Mesenchymal stem cell (in vitro differentiated cells and primary cell): ENCODE measurements around the gene RENBP.

Source experiments
- DNase-seq: peaks from one replicate; pipeline ENCODE4 v3.0.0-alpha.2; 2013
- H2AFZ ChIP-seq: one replicate; pipeline ENCODE4 v1.6.1; 2013; ENCODE audit warnings: low read depth, mild to moderate bottlenecking, control low read depth, inconsistent platforms, low read length, moderate library complexity
- H2AK5ac ChIP-seq: 2 replicates; pipeline ENCODE4 v1.6.1; 2013; ENCODE audit warnings: low read length, moderate library complexity, mild to moderate bottlenecking, inconsistent platforms; ENCODE audit not compliant: severe bottlenecking
- H2BK120ac ChIP-seq: one replicate; pipeline ENCODE4 v1.6.1; 2013; ENCODE audit warnings: low read depth, mild to moderate bottlenecking, inconsistent platforms, low read length, moderate library complexity
- H2BK12ac ChIP-seq, 2 experiments: one replicate each; pipeline ENCODE4 v1.6.1; 2013; ENCODE audit warnings: inconsistent platforms in 2 of 2, low read length in 2 of 2, mild to moderate bottlenecking in 2 of 2, moderate library complexity in 2 of 2, control low read depth in 1 of 2
- H2BK15ac ChIP-seq: one replicate; pipeline ENCODE4 v1.6.1; 2013; ENCODE audit warnings: mild to moderate bottlenecking, low read depth, inconsistent platforms; ENCODE audit not compliant: poor library complexity, severe bottlenecking
- H2BK5ac ChIP-seq: 2 replicates; pipeline ENCODE4 v1.6.1; 2013; ENCODE audit warnings: low read depth, mild to moderate bottlenecking, low read length, control low read depth, inconsistent platforms; ENCODE audit not compliant: poor library complexity, severe bottlenecking
- H3K14ac ChIP-seq, 2 experiments: one replicate each; pipeline ENCODE4 v1.6.1; 2013; ENCODE audit warnings: inconsistent platforms in 2 of 2, low read length in 2 of 2, control low read depth in 1 of 2, mild to moderate bottlenecking in 1 of 2, moderate library complexity in 1 of 2
- H3K18ac ChIP-seq, 2 experiments: one replicate each; pipeline ENCODE4 v1.6.1; 2013; ENCODE audit warnings: inconsistent platforms in 2 of 2, low read length in 2 of 2, control low read depth in 1 of 2, low read depth in 1 of 2, mild to moderate bottlenecking in 1 of 2
- H3K23ac ChIP-seq, 2 experiments: one replicate each; pipeline ENCODE4 v1.6.1; 2013; ENCODE audit warnings: inconsistent platforms in 2 of 2, low read length in 2 of 2, mild to moderate bottlenecking in 2 of 2, moderate library complexity in 2 of 2, control low read depth in 1 of 2
- H3K27ac ChIP-seq: 2 replicates; pipeline ENCODE4 v1.5.1; 2013; ENCODE audit warnings: mild to moderate bottlenecking, moderate library complexity, low read length, control low read depth, inconsistent platforms; ENCODE audit not compliant: poor library complexity, severe bottlenecking
- H3K27me3 ChIP-seq, 2 experiments: 2 replicates each; pipeline versions ENCODE4 v1.6.1 to v1.7.0; 2013; ENCODE audit warnings: low read length in 2 of 2, mild to moderate bottlenecking in 2 of 2, moderate library complexity in 2 of 2, control low read depth in 1 of 2, inconsistent platforms in 1 of 2; ENCODE audit not compliant: control insufficient read depth in 1 of 2, insufficient read depth in 1 of 2
- H3K36me3 ChIP-seq, 2 experiments: 2 replicates each; pipeline versions ENCODE4 v1.6.1 to v1.7.0; 2013; ENCODE audit warnings: low read length in 2 of 2, control low read depth in 1 of 2, inconsistent platforms in 1 of 2, low read depth in 1 of 2, mild to moderate bottlenecking in 1 of 2; ENCODE audit not compliant: insufficient read depth in 2 of 2, control insufficient read depth in 1 of 2
- H3K4ac ChIP-seq, 2 experiments: one replicate each; pipeline ENCODE4 v1.6.1; 2013; ENCODE audit warnings: inconsistent platforms in 2 of 2, low read length in 2 of 2, mild to moderate bottlenecking in 2 of 2, moderate library complexity in 2 of 2, control low read depth in 1 of 2, low read depth in 1 of 2
- H3K4me1 ChIP-seq: 2 replicates; pipeline ENCODE4 v1.6.1; 2013; ENCODE audit warnings: low read depth, low read length, control low read depth; ENCODE audit not compliant: control insufficient read depth, insufficient read depth
- H3K4me2 ChIP-seq: 2 replicates; pipeline ENCODE4 v1.6.1; 2013; ENCODE audit warnings: low read length, mild to moderate bottlenecking, inconsistent platforms; ENCODE audit not compliant: poor library complexity, severe bottlenecking
- H3K4me3 ChIP-seq, 2 experiments: 2 replicates each; pipeline versions ENCODE4 v1.5.1 to v1.7.0; 2013; ENCODE audit warnings: low read length in 2 of 2, mild to moderate bottlenecking in 2 of 2, control low read depth in 1 of 2, low read depth in 1 of 2; ENCODE audit not compliant: insufficient read depth in 1 of 2
- H3K79me1 ChIP-seq: replicated peaks from 2 replicates; pipeline ENCODE4 v1.6.1; 2013; ENCODE audit warnings: mild to moderate bottlenecking, control low read depth, low read length, inconsistent platforms; ENCODE audit not compliant: poor library complexity, severe bottlenecking
- H3K9ac ChIP-seq: 2 replicates; pipeline ENCODE4 v1.7.0; 2013; ENCODE audit warnings: mild to moderate bottlenecking, low read length, moderate library complexity
- H3K9me3 ChIP-seq: 2 replicates; pipeline ENCODE4 v1.7.0; 2013; ENCODE audit warnings: mild to moderate bottlenecking, low read length; ENCODE audit not compliant: control insufficient read depth
- H4K8ac ChIP-seq: one replicate; pipeline ENCODE4 v1.6.1; 2013; ENCODE audit warnings: inconsistent platforms, mild to moderate bottlenecking, low read length, moderate library complexity
- H4K91ac ChIP-seq: one replicate; pipeline ENCODE4 v1.6.1; 2013; ENCODE audit warnings: mild to moderate bottlenecking, low read length, inconsistent platforms
- WGBS: methylation state at CpG from one replicate; pipeline ENCODE4 v1.1.7; 2013; ENCODE audit warnings: mixed read lengths; 5-methylcytosine and 5-hydroxymethylcytosine counted together

The RENBP gene

GRCh38 chrX:153972368-153973126, 28.1 kb upstream of the RENBP start, which contains the start of gene TMEM187:
Gene TMEM187 (plus strand): TSS chrX:153972754. CDS start chrX:153982063, 9,309 bp downstream.
- DNase-seq, result peak; percentile 85
- 0% methylated on average over 62 of the region's 103 CpGs for WGBS
- peak within 1 kb of the TSS; percentile 99 for H4K91ac ChIP-seq
- peaks cover 22% of the 10 kb centered on the region for H3K4me1 ChIP-seq
- H3K4me2 ChIP-seq, result peak within 1 kb of the TSS; percentile 54
- peak within 1 kb of the TSS; percentile 97 to 100 for H3K4ac ChIP-seq
- peak within 1 kb of the TSS; percentile 68 for H2BK120ac ChIP-seq
- peak within 1 kb of the TSS in 1 of 2 experiments; percentile 89 for H3K23ac ChIP-seq
- H3K18ac ChIP-seq, result peak within 1 kb of the TSS; percentile 91 to 96
- peak within 1 kb of the TSS; percentile 67 for H2BK15ac ChIP-seq
- H2BK5ac ChIP-seq, result peak within 1 kb of the TSS; percentile 92
- H2AFZ ChIP-seq, result peak within 1 kb of the TSS; percentile 42
- H3K14ac ChIP-seq, result peak within 1 kb of the TSS in 1 of 2 experiments; percentile 87
- no peaks in the 10 kb centered on the region for H3K79me1 ChIP-seq
- H2BK12ac ChIP-seq, result peak within 1 kb of the TSS in 1 of 2 experiments; percentile 21
- H3K4me3 ChIP-seq, result peak within 1 kb of the TSS; percentile 87 to 99
- peak within 1 kb of the TSS; percentile 98 for H3K9ac ChIP-seq
- peaks cover 0 to 9% of the 10 kb centered on the region in 2 experiments for H3K36me3 ChIP-seq
- no peak within 1 kb of the TSS for H2AK5ac ChIP-seq
- no peaks in the 10 kb centered on the region for H3K9me3 ChIP-seq
- H4K8ac ChIP-seq, result peak within 1 kb of the TSS; percentile 96
- no peaks in the 10 kb centered on the region for H3K27me3 ChIP-seq
- H3K27ac ChIP-seq, result peak within 1 kb of the TSS; percentile 99

- Histone ChIP-seq H4K8ac (peak within 1 kb of the TSS; percentile 96), H3K9me3 (no peaks in the 10 kb centered on the region), H2BK5ac (peak within 1 kb of the TSS; percentile 92), H3K14ac (peak within 1 kb of the TSS in 1 of 2 experiments; percentile 87), H2BK15ac (peak within 1 kb of the TSS; percentile 69), H3K27ac (peak within 1 kb of the TSS; percentile 99), H3K27me3 (no peaks in the 10 kb centered on the region), H2AFZ (no peak within 1 kb of the TSS), H2AK5ac (peak within 1 kb of the TSS; percentile 78), H2BK12ac (peak within 1 kb of the TSS in 1 of 2 experiments; percentile 82), H3K4me1 (peaks cover 30% of the 10 kb centered on the region), H3K9ac (peak within 1 kb of the TSS; percentile 98), H3K23ac (peak within 1 kb of the TSS; percentile 52 to 89), H2BK120ac (peak within 1 kb of the TSS; percentile 73), H4K91ac (peak within 1 kb of the TSS; percentile 99), H3K4me2 (peak within 1 kb of the TSS; percentile 59), H3K4me3 (peak within 1 kb of the TSS; percentile 87 to 99), H3K79me1 (no peaks in the 10 kb centered on the region), H3K4ac (peak within 1 kb of the TSS; percentile 97 to 100), H3K18ac (peak within 1 kb of the TSS; percentile 94 to 96), H3K36me3 (peaks cover 0 to 17% of the 10 kb centered on the region in 2 experiments)
- peak; percentile 89 for DNase-seq
- WGBS, result under 1% methylated on average over 51 of the region's 96 CpGs
These were observed 27.3 kb upstream of the RENBP start, which contains the start of gene HCFC1 for GRCh38 chrX:153971450-153972367. Gene HCFC1 (minus strand): TSS chrX:153971818. CDS start chrX:153970840, 978 bp downstream.

- Histone ChIP-seq H3K79me1 (no peaks in the 10 kb centered on the region), H2BK12ac (peak overlapping the region in 1 of 2 experiments; percentile 57), H3K9me3 (no peaks in the 10 kb centered on the region), H3K18ac (peak overlapping the region; percentile 73 to 94), H2AFZ (no peak overlapping the region), H3K4me3 (peak overlapping the region; percentile 87 to 99), H3K4ac (peak overlapping the region; percentile 97 to 100), H2BK120ac (peak overlapping the region; percentile 71), H3K4me2 (no peak overlapping the region), H3K36me3 (peaks cover 0 to 21% of the 10 kb centered on the region in 2 experiments), H4K91ac (peak overlapping the region; percentile 99), H3K4me1 (peaks cover 37% of the 10 kb centered on the region), H4K8ac (peak overlapping the region; percentile 94), H2BK5ac (peak overlapping the region; percentile 92), H2AK5ac (no peak overlapping the region), H3K14ac (peak overlapping the region in 1 of 2 experiments; percentile 87), H3K9ac (peak overlapping the region; percentile 98), H3K27me3 (no peaks in the 10 kb centered on the region), H3K23ac (peak overlapping the region in 1 of 2 experiments; percentile 52), H3K27ac (peak overlapping the region; percentile 99), H2BK15ac (peak overlapping the region; percentile 7)
- whole genome bisulfite sequencing, result 2% methylated on average over 13 of the region's 34 CpGs
- peak; percentile 92 for DNase-seq
These were observed 26.6 kb upstream of the RENBP start for GRCh38 chrX:153971124-153971449.
